HG03108 (cell line): ENCODE measurements around the gene DHODH.

ENCODE experiments used
- ATAC-seq: cut with Tn5 transposase; IDR thresholded peaks from one replicate; pipeline ENCODE4 v1.9.1; 2021; ENCODE audit warnings: moderate library complexity; ENCODE audit not compliant: unreplicated experiment

Gene DHODH

GRCh38 chr16:72013389-72013788 is 4.8 kb downstream of the DHODH start:
- ATAC-seq: no peak

GRCh38 chr16:72013888-72014581 is 5.5 kb downstream of the DHODH start:
- no peak for ATAC-seq

GRCh38 chr16:72014675-72015074 is 6.1 kb downstream of the DHODH start:
- ATAC-seq: no peak

- ATAC-seq: no peak
Observed at GRCh38 chr16:72015124-72015523, 6.6 kb downstream of the DHODH start.

GRCh38 chr16:72018470-72018869 is 9.9 kb downstream of the DHODH start:
- no peak for ATAC-seq

- no peak for ATAC-seq
Observed at GRCh38 chr16:72021043-72021442, 12.5 kb downstream of the DHODH start.

- ATAC-seq: no peak
Observed at GRCh38 chr16:72022127-72022526, 13.6 kb downstream of the DHODH start.

- no peak for ATAC-seq
Observed at GRCh38 chr16:72023962-72024361, 15.4 kb downstream of the DHODH start.

- no peak for ATAC-seq
Observed at GRCh38 chr16:72024862-72025382, 16.4 kb downstream of the DHODH start.

GRCh38 chr16:72025404-72026114 is 17.0 kb downstream of the DHODH start:
- no peak for ATAC-seq

- no peak for ATAC-seq
Observed at GRCh38 chr16:72027669-72028378, 19.3 kb downstream of the DHODH start.

GRCh38 chr16:72029567-72030271 is 21.2 kb downstream of the DHODH start:
- ATAC-seq: no peak

- no peak for ATAC-seq
Observed at GRCh38 chr16:72033437-72033836, 24.9 kb downstream of the DHODH start.

- ATAC-seq: no peak
Observed at GRCh38 chr16:72036098-72036497, 27.6 kb downstream of the DHODH start.

GRCh38 chr16:72042157-72042660 is 33.7 kb downstream of the DHODH start:
- no peak for ATAC-seq

GRCh38 chr16:72043058-72043457 is 34.5 kb downstream of the DHODH start:
- no peak for ATAC-seq

GRCh38 chr16:72043539-72043938 is 35.0 kb downstream of the DHODH start:
- no peak for ATAC-seq

- no peak for ATAC-seq
Observed at GRCh38 chr16:72044296-72044695, 35.8 kb downstream of the DHODH start.

- no peak for ATAC-seq
Observed at GRCh38 chr16:72044825-72045359, 36.3 kb downstream of the DHODH start.

GRCh38 chr16:72049110-72049509 is 40.6 kb downstream of the DHODH start:
- no peak for ATAC-seq
